ENCODE results near the gene TMX4. TPM values are rescaled to one million over a fixed set of nuclear protein-coding genes. Genes with fewer than 3 reads are reported as not detected.
"Not testable (repeated sequence)": the region's sequence is repeated elsewhere in the genome, so short reads cannot be mapped to it uniquely, and the experiment has no call there.

TMX4 gene
- total and polyA plus RNA-seq, 3 experiments from 2014 or later = 36.7 to 69.1 (median 39.2) TPM

GRCh38 chr20:8033151-8033841 is 13.7 kb upstream of the TMX4 start:
- Mint-ChIP-seq H3K4me3 (no peak overlapping the region), H3K36me3 (no peaks in the 10 kb centered on the region), H3K9me3 (no peaks in the 10 kb centered on the region), H3K27me3 (peaks cover 0 to 2% of the 10 kb centered on the region in 2 donors), H3K27ac (peak overlapping the region in 1 of 8 donors; percentile 44), H3K4me1 (no peaks in the 10 kb centered on the region)
- Histone ChIP-seq H3K27me3 (ENCODE audit: insufficient read depth, low read length, poor library complexity, severe bottlenecking) (no peaks in the 10 kb centered on the region), H3K4me3 (ENCODE audit: low read length) (no peak overlapping the region), H3K4me1 (ENCODE audit: insufficient read depth, low read length) (no peaks in the 10 kb centered on the region), H3K9me3 (ENCODE audit: low read length) (no peaks in the 10 kb centered on the region), H3K36me3 (ENCODE audit: insufficient read depth, low read length) (no peaks in the 10 kb centered on the region), H3K27ac (ENCODE audit: low read depth, low read length) (no peak overlapping the region)
- ChIA-PET CTCF (interaction anchor here (1.0 to 3.4 kb wide), 2 partner anchors 10 to 12 kb away, joined by 3 to 16 read pairs; no protein-coding TSS in a partner anchor), POLR2A (no interaction called here)
- no peak for DNase-seq

GRCh38 chr20:8032499-8032898 is 12.9 kb upstream of the TMX4 start:
- ChIA-PET CTCF (interaction anchor here (3.4 kb wide), 1 partner anchor 11 kb away, joined by 16 read pairs; no protein-coding TSS in a partner anchor), POLR2A (no interaction called here)
- H3K27me3 ChIP-seq (ENCODE audit: insufficient read depth, low read length, poor library complexity, severe bottlenecking) = no peaks in the 10 kb centered on the region
- H3K4me3 Mint-ChIP-seq = no peak overlapping the region
- no peaks in the 10 kb centered on the region for H3K36me3 Mint-ChIP-seq
- no peak overlapping the region for H3K4me3 ChIP-seq (ENCODE audit: low read length)
- no peak for DNase-seq
- H3K27ac Mint-ChIP-seq = no peak overlapping the region
- no peaks in the 10 kb centered on the region for H3K36me3 ChIP-seq (ENCODE audit: insufficient read depth, low read length)
- no peak overlapping the region for H3K27ac ChIP-seq (ENCODE audit: low read depth, low read length)
- H3K4me1 Mint-ChIP-seq = no peaks in the 10 kb centered on the region
- H3K9me3 ChIP-seq (ENCODE audit: low read length) = no peaks in the 10 kb centered on the region
- H3K27me3 Mint-ChIP-seq = peaks cover 0 to 2% of the 10 kb centered on the region in 2 donors
- H3K9me3 Mint-ChIP-seq = no peaks in the 10 kb centered on the region
- H3K4me1 ChIP-seq (ENCODE audit: insufficient read depth, low read length) = no peaks in the 10 kb centered on the region

- CTCF ChIA-PET = not testable (repeated sequence)
Measured at GRCh38 chr20:8031539-8031938, 12.0 kb upstream of the TMX4 start.

GRCh38 chr20:8021541-8022269 is 2.1 kb upstream of the TMX4 start:
- Mint-ChIP-seq H3K9me3 (no peaks in the 10 kb centered on the region), H3K27ac (no peak overlapping the region), H3K4me3 (no peak overlapping the region), H3K27me3 (no peaks in the 10 kb centered on the region), H3K36me3 (peaks cover 0 to 6% (median 0%) of the 10 kb centered on the region in 3 donors), H3K4me1 (peaks cover 19 to 22% (median 20%) of the 10 kb centered on the region in 3 donors)
- POLR2A ChIA-PET = no interaction called here
- peaks cover 32% of the 10 kb centered on the region for H3K4me1 ChIP-seq (ENCODE audit: insufficient read depth, low read length)
- DNase-seq = no peak
- no peak overlapping the region for H3K4me3 ChIP-seq (ENCODE audit: low read length)
- CTCF ChIA-PET = interaction anchor here (3.1 kb wide), 1 partner anchor 23 kb away, joined by 15 read pairs; no protein-coding TSS in a partner anchor
- no peaks in the 10 kb centered on the region for H3K27me3 ChIP-seq (ENCODE audit: insufficient read depth, low read length, poor library complexity, severe bottlenecking)
- H3K36me3 ChIP-seq (ENCODE audit: insufficient read depth, low read length) = no peaks in the 10 kb centered on the region
- no peaks in the 10 kb centered on the region for H3K9me3 ChIP-seq (ENCODE audit: low read length)
- no peak overlapping the region for H3K27ac ChIP-seq (ENCODE audit: low read depth, low read length)

More at GRCh38 chr20:8031539-8031938, 12.0 kb upstream of the TMX4 start:
- peak overlapping the region in 2 of 8 donors; percentile 18 to 70 for H3K27ac Mint-ChIP-seq
- H3K36me3 Mint-ChIP-seq; H3K27me3 ChIP-seq (ENCODE audit: insufficient read depth, low read length, poor library complexity, severe bottlenecking); H3K36me3 ChIP-seq (ENCODE audit: insufficient read depth, low read length); H3K9me3 ChIP-seq (ENCODE audit: low read length); DNase-seq; H3K4me3 Mint-ChIP-seq; H3K4me3 ChIP-seq (ENCODE audit: low read length); H3K27me3 Mint-ChIP-seq; H3K4me1 Mint-ChIP-seq; H3K4me1 ChIP-seq (ENCODE audit: insufficient read depth, low read length); H3K27ac ChIP-seq (ENCODE audit: low read depth, low read length); H3K9me3 Mint-ChIP-seq; POLR2A ChIA-PET: not testable (repeated sequence)

- Mint-ChIP-seq H3K27ac (no peak overlapping the region), H3K9me3 (no peaks in the 10 kb centered on the region), H3K4me3 (no peak overlapping the region), H3K36me3 (peaks cover 0 to 9% (median 0%) of the 10 kb centered on the region in 3 donors), H3K4me1 (peaks cover 30 to 34% (median 30%) of the 10 kb centered on the region in 3 donors), H3K27me3 (no peaks in the 10 kb centered on the region)
- Histone ChIP-seq H3K27ac (ENCODE audit: low read depth, low read length) (peak overlapping the region; percentile 88), H3K9me3 (ENCODE audit: low read length) (no peaks in the 10 kb centered on the region), H3K4me3 (ENCODE audit: low read length) (peak overlapping the region; percentile 71), H3K4me1 (ENCODE audit: insufficient read depth, low read length) (peaks cover 32% of the 10 kb centered on the region), H3K27me3 (ENCODE audit: insufficient read depth, low read length, poor library complexity, severe bottlenecking) (no peaks in the 10 kb centered on the region), H3K36me3 (ENCODE audit: insufficient read depth, low read length) (no peaks in the 10 kb centered on the region)
- ChIA-PET CTCF (interaction anchor here (0.7 to 3.1 kb wide), 3 partner anchors 18 to 701 kb away, joined by 3 to 15 read pairs (median 6); no protein-coding TSS in a partner anchor), POLR2A (interaction anchor here (0.6 to 1.0 kb wide), 2 partner anchors 53 to 113 kb away, joined by 3 read pairs; no protein-coding TSS in a partner anchor)
- peak in 4 of 5 donors; percentile 8 to 67 (median 48) for DNase-seq
Measured at GRCh38 chr20:8020314-8021079, 936 bp upstream of the TMX4 start.

GRCh38 chr20:8019998-8020247 is 362 bp upstream of the TMX4 start:
- H3K36me3 Mint-ChIP-seq = peaks cover 0 to 14% (median 0%) of the 10 kb centered on the region in 3 donors
- Histone ChIP-seq H3K27ac (ENCODE audit: low read depth, low read length) (peak overlapping the region; percentile 88), H3K9me3 (ENCODE audit: low read length) (no peaks in the 10 kb centered on the region), H3K36me3 (ENCODE audit: insufficient read depth, low read length) (no peaks in the 10 kb centered on the region), H3K27me3 (ENCODE audit: insufficient read depth, low read length, poor library complexity, severe bottlenecking) (no peaks in the 10 kb centered on the region), H3K4me3 (ENCODE audit: low read length) (peak overlapping the region; percentile 71), H3K4me1 (ENCODE audit: insufficient read depth, low read length) (peaks cover 32% of the 10 kb centered on the region)
- CTCF ChIA-PET = interaction anchor here (1.7 to 3.1 kb wide), 2 partner anchors 24 to 702 kb away, joined by 6 to 15 read pairs; no protein-coding TSS in a partner anchor
- DNase-seq = no peak
- no peak overlapping the region for H3K27ac Mint-ChIP-seq
- H3K27me3 Mint-ChIP-seq = no peaks in the 10 kb centered on the region
- POLR2A ChIA-PET = interaction anchor here (1.0 kb wide), 1 partner anchor 114 kb away, joined by 3 read pairs; no protein-coding TSS in a partner anchor
- peaks cover 36 to 39% (median 36%) of the 10 kb centered on the region in 3 donors for H3K4me1 Mint-ChIP-seq
- H3K9me3 Mint-ChIP-seq = no peaks in the 10 kb centered on the region
- H3K4me3 Mint-ChIP-seq = no peak overlapping the region

GRCh38 chr20:8018958-8019245 is 659 bp downstream of the TMX4 start:
- H3K4me3 ChIP-seq (ENCODE audit: low read length) = peak overlapping the region; percentile 71
- Mint-ChIP-seq H3K4me3 (peak overlapping the region; percentile 90 to 98 (median 94)), H3K27ac (peak overlapping the region; percentile 80 to 96 (median 94)), H3K27me3 (no peaks in the 10 kb centered on the region), H3K4me1 (peaks cover 43 to 50% (median 46%) of the 10 kb centered on the region in 3 donors), H3K9me3 (no peaks in the 10 kb centered on the region), H3K36me3 (peaks cover 0 to 19% (median 0%) of the 10 kb centered on the region in 3 donors)
- ChIA-PET POLR2A (no interaction called here), CTCF (no interaction called here)
- no peaks in the 10 kb centered on the region for H3K27me3 ChIP-seq (ENCODE audit: insufficient read depth, low read length, poor library complexity, severe bottlenecking)
- H3K4me1 ChIP-seq (ENCODE audit: insufficient read depth, low read length) = peaks cover 32% of the 10 kb centered on the region
- H3K36me3 ChIP-seq (ENCODE audit: insufficient read depth, low read length) = no peaks in the 10 kb centered on the region
- no peaks in the 10 kb centered on the region for H3K9me3 ChIP-seq (ENCODE audit: low read length)
- peak; percentile 62 to 82 (median 75) for DNase-seq
- peak overlapping the region; percentile 88 for H3K27ac ChIP-seq (ENCODE audit: low read depth, low read length)

Data from CD8-positive, alpha-beta memory T cell (primary cell).